Activated CD8-positive, alpha-beta memory T cell treated with anti-CD3 and anti-CD28 coated beads, Interleukin-2, amount 10 ng/mL, durations not matched to agents 7 days and 5 days (primary cell): ENCODE measurements around the gene OCRL. TPM values are rescaled to one million over a fixed set of nuclear protein-coding genes. Genes with fewer than 3 reads are reported as not detected.

Source experiments
- ATAC-seq: fragments of 150-1000 bp; cut with Tn5 transposase; one replicate; pipeline ENCODE4 v1.10.0; 2021; ENCODE audit warnings: moderate library complexity
- CTCF ChIA-PET: fragments of 350-600 bp; sonication (Branson Sonifier 250); formaldehyde crosslinking; loops from one replicate; lab custom pipeline; 2021; ENCODE audit warnings: antibody characterized with exemption; lab: Charles Lee
- DNase-seq: peaks from one replicate; pipeline ENCODE4 v3.0.0-alpha.2; 2020
- H3K27ac Mint-ChIP-seq: one replicate; pipeline ENCODE4 v1.8.0; 2021; ENCODE audit warnings: mild to moderate bottlenecking, mixed read lengths
- H3K27me3 Mint-ChIP-seq: one replicate; pipeline ENCODE4 v1.8.0; 2021; ENCODE audit warnings: mixed read lengths
- H3K36me3 Mint-ChIP-seq: one replicate; pipeline ENCODE4 v1.8.0; 2021; ENCODE audit warnings: mild to moderate bottlenecking, mixed read lengths
- H3K4me1 Mint-ChIP-seq: one replicate; pipeline ENCODE4 v1.8.0; 2021; ENCODE audit warnings: mixed read lengths
- H3K4me3 Mint-ChIP-seq: one replicate; pipeline ENCODE4 v1.8.0; 2021; ENCODE audit warnings: mild to moderate bottlenecking, moderate library complexity, mixed read lengths
- H3K9me3 Mint-ChIP-seq: one replicate; pipeline ENCODE4 v1.8.0; 2022; ENCODE audit warnings: low read depth, mixed read lengths
- total RNA-seq, 2 experiments: library from RNA; stranded (reverse); gene quantifications; one replicate each; pipeline ENCODE4 v1.2.3, GENCODE V29; 2021

Gene OCRL
- total RNA-seq, 2 experiments from 2014 or later = 0.63 to 0.91 TPM

DNA sequence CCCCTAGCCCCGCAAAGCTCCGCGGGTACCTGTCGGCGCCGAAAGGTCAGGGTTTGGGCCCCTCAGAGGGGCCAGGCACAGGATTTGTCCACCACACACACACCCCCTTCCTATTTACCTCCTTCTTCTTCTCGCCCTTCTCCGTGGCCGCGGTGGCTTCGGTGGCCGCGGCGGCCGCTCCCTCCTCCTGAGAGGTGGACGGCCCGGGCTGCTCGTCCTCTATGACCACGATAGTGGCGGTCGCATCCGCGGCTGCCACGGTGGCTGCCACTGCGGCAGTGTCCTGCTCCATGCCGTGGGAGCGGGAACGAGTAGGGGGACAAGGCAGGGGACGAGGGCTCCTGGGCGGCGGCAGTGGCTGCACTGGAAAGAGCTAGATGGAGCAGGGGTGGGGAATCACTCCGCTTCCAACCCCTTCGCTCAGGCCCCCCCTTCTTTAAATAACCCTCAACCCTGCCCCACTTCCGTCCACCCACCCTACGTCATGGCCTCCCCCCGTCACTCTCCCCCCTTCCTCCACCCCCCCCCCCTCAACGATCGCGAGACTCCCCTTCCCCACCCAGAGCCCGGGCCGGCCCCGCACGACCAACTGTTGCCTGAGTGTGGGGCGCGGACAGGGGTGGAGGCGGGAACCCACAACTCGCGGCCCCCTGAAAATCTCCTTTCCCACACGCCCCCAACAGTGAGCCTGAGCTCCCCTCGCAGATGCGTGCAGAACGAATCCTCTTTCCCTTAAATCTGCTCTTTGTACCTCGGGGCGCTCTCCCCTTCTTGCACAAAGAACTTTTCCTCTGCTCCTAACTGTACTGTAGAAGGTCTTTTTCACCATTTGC lies 16.8 kb upstream of the OCRL start, which contains the start of gene SMARCA1:
SMARCA1 (minus strand) TSS at position 412 of the 833 bp plus-strand sequence; CDS start at position 292, 120 bp downstream.
- DNase-seq (no peak), ATAC-seq (no peak)
- CTCF ChIA-PET = no interaction called here
- peak within 1 kb of the TSS; percentile 55 for H3K4me3 Mint-ChIP-seq
- peaks cover 42% of the 10 kb centered on the region for H3K27me3 Mint-ChIP-seq
- H3K36me3 Mint-ChIP-seq = no peaks in the 10 kb centered on the region
- no peaks in the 10 kb centered on the region for H3K9me3 Mint-ChIP-seq
- H3K27ac Mint-ChIP-seq = no peak within 1 kb of the TSS
- H3K4me1 Mint-ChIP-seq = peaks cover 4% of the 10 kb centered on the region

GRCh38 chrX:129524250-129524850 lies 15.7 kb upstream of the OCRL start:
- no peak overlapping the region for H3K27ac Mint-ChIP-seq
- CTCF ChIA-PET = no interaction called here

DNA sequence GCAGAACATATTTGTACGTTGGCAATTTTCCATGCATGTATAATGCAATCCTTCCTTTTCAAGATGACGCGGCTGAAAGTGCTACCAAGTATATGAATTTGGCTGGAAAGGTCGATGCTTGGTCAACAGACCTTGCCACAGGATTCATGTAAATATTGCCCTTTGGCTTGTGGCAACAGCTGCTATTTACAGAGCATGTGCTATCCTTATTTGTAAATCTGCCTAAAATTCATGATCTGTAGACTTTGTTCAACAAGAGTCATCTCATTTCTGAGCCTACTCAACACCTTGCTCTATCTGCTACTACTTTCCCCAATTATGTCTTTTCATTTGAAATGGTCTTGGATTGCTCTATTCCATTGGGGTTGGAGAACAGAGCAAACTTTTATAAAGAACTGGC lies 14.9 kb upstream of the OCRL start:
- peaks cover 39% of the 10 kb centered on the region for H3K27me3 Mint-ChIP-seq
- H3K9me3 Mint-ChIP-seq = no peaks in the 10 kb centered on the region
- H3K27ac Mint-ChIP-seq = no peak overlapping the region
- no peak for DNase-seq
- peaks cover 4% of the 10 kb centered on the region for H3K4me1 Mint-ChIP-seq
- no peak for ATAC-seq
- H3K36me3 Mint-ChIP-seq = no peaks in the 10 kb centered on the region
- CTCF ChIA-PET = no interaction called here
- H3K4me3 Mint-ChIP-seq = no peak overlapping the region

More at GRCh38 chrX:129524250-129524850, 15.7 kb upstream of the OCRL start:
- no peak for DNase-seq
- Mint-ChIP-seq H3K27me3 (peaks cover 42% of the 10 kb centered on the region), H3K9me3 (no peaks in the 10 kb centered on the region), H3K4me3 (peak overlapping the region; percentile 15), H3K36me3 (no peaks in the 10 kb centered on the region), H3K4me1 (peaks cover 4% of the 10 kb centered on the region)
- no peak for ATAC-seq

- peaks cover 34% of the 10 kb centered on the region for H3K27me3 Mint-ChIP-seq
- no peaks in the 10 kb centered on the region for H3K9me3 Mint-ChIP-seq
- CTCF ChIA-PET = no interaction called here
- ATAC-seq (no peak), DNase-seq (no peak)
- H3K4me3 Mint-ChIP-seq = no peak overlapping the region
- H3K36me3 Mint-ChIP-seq = no peaks in the 10 kb centered on the region
- peaks cover 4% of the 10 kb centered on the region for H3K4me1 Mint-ChIP-seq
- H3K27ac Mint-ChIP-seq = no peak overlapping the region
These were observed 14.2 kb upstream of the OCRL start for GRCh38 chrX:129525896-129526295.

- H3K4me3 Mint-ChIP-seq = no peak overlapping the region
- ATAC-seq (no peak), DNase-seq (no peak)
- CTCF ChIA-PET = no interaction called here
- H3K27me3 Mint-ChIP-seq = peaks cover 9% of the 10 kb centered on the region
- no peak overlapping the region for H3K27ac Mint-ChIP-seq
- no peaks in the 10 kb centered on the region for H3K9me3 Mint-ChIP-seq
- H3K36me3 Mint-ChIP-seq = no peaks in the 10 kb centered on the region
- H3K4me1 Mint-ChIP-seq = no peaks in the 10 kb centered on the region
These were observed 10.3 kb upstream of the OCRL start for GRCh38 chrX:129529685-129530281.

- Mint-ChIP-seq H3K27me3 (peaks cover 3% of the 10 kb centered on the region), H3K9me3 (no peaks in the 10 kb centered on the region), H3K4me1 (no peaks in the 10 kb centered on the region), H3K4me3 (no peak overlapping the region), H3K27ac (no peak overlapping the region), H3K36me3 (no peaks in the 10 kb centered on the region)
- DNase-seq = no peak
- CTCF ChIA-PET = no interaction called here
- no peak for ATAC-seq
These were observed 9.6 kb upstream of the OCRL start for GRCh38 chrX:129530410-129530809.

GRCh38 chrX:129531132-129531531 lies 8.9 kb upstream of the OCRL start:
- DNase-seq = no peak
- no peak overlapping the region for H3K4me3 Mint-ChIP-seq
- no peaks in the 10 kb centered on the region for H3K9me3 Mint-ChIP-seq
- no peak overlapping the region for H3K27ac Mint-ChIP-seq
- ATAC-seq = no peak
- peaks cover 2% of the 10 kb centered on the region for H3K27me3 Mint-ChIP-seq
- no peaks in the 10 kb centered on the region for H3K4me1 Mint-ChIP-seq
- CTCF ChIA-PET = no interaction called here
- H3K36me3 Mint-ChIP-seq = no peaks in the 10 kb centered on the region

- CTCF ChIA-PET = no interaction called here
- Mint-ChIP-seq H3K4me1 (no peaks in the 10 kb centered on the region), H3K27ac (no peak overlapping the region), H3K4me3 (no peak overlapping the region), H3K27me3 (peaks cover 12% of the 10 kb centered on the region), H3K9me3 (no peaks in the 10 kb centered on the region), H3K36me3 (no peaks in the 10 kb centered on the region)
- DNase-seq (no peak), ATAC-seq (no peak)
These were observed 5.1 kb upstream of the OCRL start for GRCh38 chrX:129534816-129535578.

DNA sequence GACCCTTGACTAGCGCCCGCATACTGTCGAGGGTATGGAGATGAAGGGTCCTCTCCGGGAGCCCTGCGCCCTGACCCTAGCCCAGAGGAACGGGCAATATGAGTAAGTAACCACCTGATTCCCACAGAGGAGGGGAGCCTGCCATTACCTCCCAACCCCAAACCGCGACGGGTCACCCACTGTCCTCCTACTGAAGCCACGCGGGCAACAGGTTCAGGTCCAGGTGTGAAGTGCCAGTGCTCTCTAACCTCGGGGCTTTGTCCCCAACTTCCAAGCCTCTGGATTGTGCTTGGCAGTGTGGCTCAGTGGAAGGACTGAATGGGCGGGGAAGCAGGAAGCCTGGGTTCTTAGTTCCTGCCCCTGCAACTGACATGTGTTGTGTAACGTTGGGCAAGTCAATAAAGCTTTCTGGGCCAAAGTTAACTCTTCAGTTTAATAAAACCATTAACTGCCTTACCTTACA lies 694 bp downstream of the OCRL start:
- Mint-ChIP-seq H3K36me3 (no peaks in the 10 kb centered on the region), H3K9me3 (no peaks in the 10 kb centered on the region), H3K4me1 (no peaks in the 10 kb centered on the region), H3K4me3 (no peak overlapping the region), H3K27me3 (peaks cover 23% of the 10 kb centered on the region), H3K27ac (no peak overlapping the region)
- DNase-seq = no peak
- ATAC-seq = no peak
- CTCF ChIA-PET = no interaction called here

DNA sequence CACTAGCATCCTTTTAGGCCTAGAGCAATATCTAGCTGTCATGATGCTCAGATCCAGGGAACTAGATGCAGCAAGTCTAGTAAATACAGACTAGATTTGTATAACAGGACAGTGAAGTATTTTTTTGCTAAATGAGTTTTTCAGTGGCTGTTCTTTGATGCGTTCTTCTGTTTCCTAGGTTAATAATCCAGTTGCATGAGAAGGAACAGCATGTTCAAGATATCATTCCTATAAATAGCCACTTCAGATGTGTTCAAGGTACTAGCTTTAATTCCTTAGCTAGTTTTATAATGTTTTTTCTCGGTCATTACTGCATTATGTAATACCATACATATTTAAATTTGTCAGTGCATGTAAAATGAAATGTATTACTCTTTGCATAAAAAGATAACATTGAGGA lies 4.7 kb downstream of the OCRL start:
- Mint-ChIP-seq H3K4me1 (no peaks in the 10 kb centered on the region), H3K27ac (no peak overlapping the region), H3K27me3 (peaks cover 11% of the 10 kb centered on the region), H3K4me3 (no peak overlapping the region), H3K36me3 (no peaks in the 10 kb centered on the region), H3K9me3 (no peaks in the 10 kb centered on the region)
- no peak for ATAC-seq
- DNase-seq = no peak
- CTCF ChIA-PET = no interaction called here

- DNase-seq = no peak
- Mint-ChIP-seq H3K4me1 (no peaks in the 10 kb centered on the region), H3K9me3 (no peaks in the 10 kb centered on the region), H3K27ac (no peak overlapping the region), H3K36me3 (no peaks in the 10 kb centered on the region), H3K4me3 (no peak overlapping the region), H3K27me3 (peaks cover 11% of the 10 kb centered on the region)
- no peak for ATAC-seq
- CTCF ChIA-PET = no interaction called here
These were observed 5.3 kb downstream of the OCRL start for GRCh38 chrX:129545408-129545807.

DNA sequence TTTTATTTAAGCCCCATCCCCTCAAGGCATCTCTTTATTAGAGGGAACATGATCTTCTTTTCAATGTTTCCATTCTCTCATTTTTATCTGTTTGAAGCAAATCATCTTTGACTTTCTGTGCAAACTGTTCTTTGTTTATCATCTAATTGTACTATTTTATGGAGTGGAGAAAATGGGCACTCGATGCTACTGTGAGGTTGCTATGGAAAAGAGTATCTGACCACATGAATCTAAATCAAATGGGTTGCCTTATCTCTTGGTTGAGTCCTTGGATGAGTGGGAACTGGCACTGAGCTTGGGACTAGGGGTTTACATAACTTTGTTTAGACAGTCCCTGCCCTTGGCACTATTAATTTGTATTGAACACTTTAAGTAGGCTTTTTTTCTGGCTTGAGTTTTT lies 9.1 kb downstream of the OCRL start:
- DNase-seq (no peak), ATAC-seq (no peak)
- H3K9me3 Mint-ChIP-seq = no peaks in the 10 kb centered on the region
- CTCF ChIA-PET = no interaction called here
- H3K4me3 Mint-ChIP-seq = no peak overlapping the region
- H3K27me3 Mint-ChIP-seq = no peaks in the 10 kb centered on the region
- no peaks in the 10 kb centered on the region for H3K4me1 Mint-ChIP-seq
- no peaks in the 10 kb centered on the region for H3K36me3 Mint-ChIP-seq
- no peak overlapping the region for H3K27ac Mint-ChIP-seq

- no peaks in the 10 kb centered on the region for H3K4me1 Mint-ChIP-seq
- no peak for DNase-seq
- no peak for ATAC-seq
- H3K36me3 Mint-ChIP-seq = no peaks in the 10 kb centered on the region
- H3K27me3 Mint-ChIP-seq = no peaks in the 10 kb centered on the region
- H3K4me3 Mint-ChIP-seq = no peak overlapping the region
- H3K9me3 Mint-ChIP-seq = no peaks in the 10 kb centered on the region
- CTCF ChIA-PET = no interaction called here
- H3K27ac Mint-ChIP-seq = no peak overlapping the region
These were observed 13.7 kb downstream of the OCRL start for GRCh38 chrX:129553619-129554288.
